Spleen (tissue), 11 donors: ENCODE measurements around the gene CCL1. TPM values are rescaled to one million over a fixed set of nuclear protein-coding genes. Genes with fewer than 3 reads are reported as not detected.

Experiments
- DNase-seq: peaks from one replicate; pipeline ENCODE4 v3.0.0-alpha.2; 2020
- H3K27ac ChIP-seq, 8 donors: fragments of 200-600 bp; sonication (generic) in 7 of 8; 1 replicate in 4 of 8; 2 replicates in 4 of 8; pipeline versions ENCODE4 v1.5.0 to v1.8.0; 2016 to 2021; ENCODE audit warnings: inconsistent platforms in 4 of 8, mild to moderate bottlenecking in 4 of 8, moderate library complexity in 1 of 8
- H3K27me3 ChIP-seq, 7 donors: fragments of 200-600 bp; sonication (generic) in 6 of 7; replicated peaks in 1 of 7; 1 replicate in 4 of 7; 2 replicates in 3 of 7; pipeline versions ENCODE4 v1.5.0 to v1.8.0; 2016 to 2021; ENCODE audit warnings: inconsistent platforms in 3 of 7, mild to moderate bottlenecking in 1 of 7
- H3K36me3 ChIP-seq, 6 donors: fragments of 200-600 bp; sonication (generic) in 5 of 6; 1 replicate in 4 of 6; 2 replicates in 2 of 6; pipeline versions ENCODE4 v1.5.0 to v1.8.0; 2016 to 2021; ENCODE audit warnings: inconsistent platforms in 2 of 6
- H3K4me1 ChIP-seq, 6 donors: fragments of 200-600 bp; sonication (generic) in 5 of 6; 1 replicate in 3 of 6; 2 replicates in 3 of 6; pipeline versions ENCODE4 v1.5.0 to v1.8.0; 2016 to 2021; ENCODE audit warnings: inconsistent platforms in 3 of 6
- H3K4me3 ChIP-seq, 8 donors: fragments of 200-600 bp; sonication (generic) in 7 of 8; 1 replicate in 4 of 8; 2 replicates in 4 of 8; pipeline versions ENCODE4 v1.5.0 to v1.8.0; 2016 to 2021; ENCODE audit warnings: inconsistent platforms in 4 of 8, mild to moderate bottlenecking in 4 of 8, moderate library complexity in 2 of 8
- H3K9me3 ChIP-seq, 8 donors: fragments of 200-600 bp; sonication (generic) in 7 of 8; 1 replicate in 4 of 8; 2 replicates in 4 of 8; pipeline versions ENCODE4 v1.5.0 to v1.8.0; 2016 to 2021; ENCODE audit warnings: inconsistent platforms in 4 of 8
- POLR2A ChIP-seq, 3 donors: fragments of 450-650 bp; IDR thresholded peaks; one replicate each; pipeline ENCODE4 v1.5.1; 2017; ENCODE audit warnings: antibody characterized with exemption in 3 of 3, mild to moderate bottlenecking in 1 of 3
- POLR2AphosphoS5 ChIP-seq, 3 donors: sonication (generic); formaldehyde crosslinking; IDR thresholded peaks; one replicate each; pipeline ENCODE4 v1.5.1; 2017; ENCODE audit warnings: antibody characterized with exemption in 3 of 3
- WGBS, 5 donors: extraction: QIAGEN DNeasy Blood & Tissue Kit in 3 of 5; methylation state at CpG; one replicate each; pipeline versions ENCODE4 v1.1.5 to v1.1.7; 2013 to 2018; 5-methylcytosine and 5-hydroxymethylcytosine counted together
- intact Hi-C: fragments of 100-400 bp; cut with DNase I; formaldehyde crosslinking; loops from one replicate; pipeline ENCODE4 v1.15.0; 2023; ENCODE audit warnings: low total_unique reads
- polyA plus RNA-seq, 3 donors: library from polyadenylated mRNA; stranded (reverse); fragments of 200-250 nt; gene quantifications; one replicate each; pipeline ENCODE4 v1.2.1, GENCODE V29; 2013
- total RNA-seq, 7 donors: library from RNA; depleted of rRNA in 3 of 7; stranded (reverse); fragments of >200 nt in 3 of 7; fragmentation: NEBNext Ultra II Directional in 4 of 7; extraction: Animal tissue kit (Norgen Biotek cat#: 25700) in 4 of 7; gene quantifications; one replicate each; pipeline versions ENCODE4 v1.1.0 to v1.2.1, GENCODE V29; 2016 to 2021
- TF ChIP-seq, protein P1 (sequence below), 11 experiments: fragments of 200-600 bp in 7 of 11; fragments of 450-650 bp in 4 of 11; sonication (generic) in 4 of 11; IDR thresholded peaks in 8 of 11; conservative IDR thresholded peaks in 3 of 11; 1 replicate in 7 of 11; 2 replicates in 4 of 11; pipeline versions ENCODE4 v1.4.0 to v1.8.0; 2016 to 2021; ENCODE audit warnings: antibody characterized with exemption in 11 of 11, inconsistent platforms in 4 of 11, mild to moderate bottlenecking in 1 of 11
- donor health status: healthy with polysubstance abuse.
- donor health status: DM: no; HTN: no; CAD: no; lungs with moderate emphysema.
- donor health status: DM: no; HTN: no; CAD: no.
- donor health status: Bipolar disorder and iron deficiency.
- donor health status: healthy.
- donor health status: DM: no; HTN: no; CAD: no.
- donor health status: DM: yes; HTN: yes; CAD: no.

CCL1 gene
- total and polyA plus RNA-seq, 10 donors: not detected

DNA sequence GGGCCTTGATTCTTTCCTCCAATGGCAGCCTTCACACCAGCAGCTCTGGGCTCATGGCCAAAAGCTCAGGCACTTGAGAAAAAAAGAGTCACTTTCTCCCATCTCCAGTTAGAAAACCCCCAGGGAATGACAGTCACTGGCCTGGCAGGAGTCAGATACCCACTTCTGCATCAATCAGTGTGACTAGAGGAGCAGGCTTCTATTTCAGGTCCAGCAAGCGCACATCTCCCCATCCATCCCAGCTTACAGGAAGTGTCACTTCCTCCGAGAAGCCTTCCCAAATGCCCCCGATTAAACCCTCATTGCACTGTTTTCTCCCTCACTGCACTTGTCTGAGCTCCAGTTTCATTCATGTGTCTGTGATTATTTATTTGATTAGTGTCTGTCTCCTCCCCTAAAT, 30.4 kb upstream of the CCL1 start:
- Histone ChIP-seq H3K27ac (no peak overlapping the region), H3K9me3 (no peaks in the 10 kb centered on the region), H3K36me3 (no peaks in the 10 kb centered on the region), H3K4me3 (no peak overlapping the region), H3K27me3 (no peaks in the 10 kb centered on the region), H3K4me1 (peaks cover 0 to 4% (median 3%) of the 10 kb centered on the region in 6 donors)
- TF ChIP-seq POLR2A (IDR thresholded peaks at IDR 0.05): no peak
- TF ChIP-seq, protein P1, sequence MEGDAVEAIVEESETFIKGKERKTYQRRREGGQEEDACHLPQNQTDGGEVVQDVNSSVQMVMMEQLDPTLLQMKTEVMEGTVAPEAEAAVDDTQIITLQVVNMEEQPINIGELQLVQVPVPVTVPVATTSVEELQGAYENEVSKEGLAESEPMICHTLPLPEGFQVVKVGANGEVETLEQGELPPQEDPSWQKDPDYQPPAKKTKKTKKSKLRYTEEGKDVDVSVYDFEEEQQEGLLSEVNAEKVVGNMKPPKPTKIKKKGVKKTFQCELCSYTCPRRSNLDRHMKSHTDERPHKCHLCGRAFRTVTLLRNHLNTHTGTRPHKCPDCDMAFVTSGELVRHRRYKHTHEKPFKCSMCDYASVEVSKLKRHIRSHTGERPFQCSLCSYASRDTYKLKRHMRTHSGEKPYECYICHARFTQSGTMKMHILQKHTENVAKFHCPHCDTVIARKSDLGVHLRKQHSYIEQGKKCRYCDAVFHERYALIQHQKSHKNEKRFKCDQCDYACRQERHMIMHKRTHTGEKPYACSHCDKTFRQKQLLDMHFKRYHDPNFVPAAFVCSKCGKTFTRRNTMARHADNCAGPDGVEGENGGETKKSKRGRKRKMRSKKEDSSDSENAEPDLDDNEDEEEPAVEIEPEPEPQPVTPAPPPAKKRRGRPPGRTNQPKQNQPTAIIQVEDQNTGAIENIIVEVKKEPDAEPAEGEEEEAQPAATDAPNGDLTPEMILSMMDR (IDR thresholded peaks at IDR 0.05 in 8 of 11, conservative IDR thresholded peaks at IDR 0.05 in 3 of 11): no peak
- no peak for TF ChIP-seq POLR2AphosphoS5 (IDR thresholded peaks at IDR 0.05)
- WGBS, 5 donors: 53 to 64% (median 60%) methylated on average over 3 of the region's 3 CpGs
- intact Hi-C loops: no loop called here
- DNase-seq: no peak

DNA sequence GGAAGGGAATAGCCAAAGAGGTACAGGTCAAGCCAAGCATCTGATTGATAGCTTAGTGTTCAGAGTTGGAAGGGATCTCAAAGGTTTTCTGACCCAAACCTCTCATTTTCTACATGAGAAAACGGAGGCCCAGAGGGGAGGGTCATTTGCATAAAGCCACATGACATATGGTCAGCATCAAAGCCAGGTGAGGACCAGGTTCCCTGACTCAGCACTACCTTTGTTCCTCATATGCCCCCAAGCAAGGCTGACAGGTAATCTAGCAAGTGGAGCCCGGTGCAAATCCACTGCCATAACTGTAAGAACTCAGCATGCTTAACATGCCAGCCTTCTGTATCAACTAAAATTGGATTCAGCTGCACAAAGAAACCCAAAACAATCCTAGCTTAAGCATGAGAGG, 28.2 kb upstream of the CCL1 start:
- Histone ChIP-seq H3K36me3 (no peaks in the 10 kb centered on the region), H3K9me3 (no peaks in the 10 kb centered on the region), H3K4me1 (peaks cover 0 to 10% (median 3%) of the 10 kb centered on the region in 6 donors), H3K27me3 (no peaks in the 10 kb centered on the region), H3K27ac (no peak overlapping the region), H3K4me3 (no peak overlapping the region)
- WGBS, 5 donors: 73 to 100% (median 85%) methylated on average over 2 of the region's 2 CpGs
- TF ChIP-seq POLR2A (IDR thresholded peaks at IDR 0.05): no peak
- TF ChIP-seq, protein P1 (IDR thresholded peaks at IDR 0.05 in 8 of 11, conservative IDR thresholded peaks at IDR 0.05 in 3 of 11): no peak
- no peak for TF ChIP-seq POLR2AphosphoS5 (IDR thresholded peaks at IDR 0.05)
- no peak for DNase-seq
- intact Hi-C loops: no loop called here

DNA sequence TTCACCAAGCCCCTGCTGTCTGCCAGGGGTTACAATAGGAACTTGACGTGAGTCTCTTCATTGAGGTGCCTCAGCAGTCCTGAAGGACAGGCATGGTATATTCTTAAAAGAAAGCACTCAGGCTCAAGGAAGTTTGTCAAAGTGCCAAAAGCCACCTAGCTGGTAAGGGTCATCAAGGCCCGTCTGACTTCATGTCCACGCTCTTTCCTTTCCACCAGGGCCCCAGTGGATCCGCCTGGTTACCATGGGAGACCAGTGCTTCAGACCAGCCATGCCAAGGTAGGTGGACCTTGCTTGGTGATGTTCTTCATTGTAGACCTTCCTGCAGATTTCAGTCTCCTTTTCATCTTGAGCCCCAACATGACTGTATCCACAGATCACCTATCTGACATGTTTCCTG, 27.6 kb upstream of the CCL1 start:
- TF ChIP-seq POLR2AphosphoS5 (IDR thresholded peaks at IDR 0.05): no peak
- TF ChIP-seq, protein P1 (IDR thresholded peaks at IDR 0.05 in 8 of 11, conservative IDR thresholded peaks at IDR 0.05 in 3 of 11): no peak
- TF ChIP-seq POLR2A (IDR thresholded peaks at IDR 0.05): no peak
- Histone ChIP-seq H3K4me1 (peaks cover 0 to 10% (median 3%) of the 10 kb centered on the region in 6 donors), H3K4me3 (no peak overlapping the region), H3K27me3 (no peaks in the 10 kb centered on the region), H3K9me3 (no peaks in the 10 kb centered on the region), H3K36me3 (no peaks in the 10 kb centered on the region), H3K27ac (no peak overlapping the region)
- DNase-seq: no peak
- intact Hi-C loops: no loop called here
- WGBS, 5 donors: 84 to 97% (median 93%) methylated on average over 4 of the region's 4 CpGs

DNA sequence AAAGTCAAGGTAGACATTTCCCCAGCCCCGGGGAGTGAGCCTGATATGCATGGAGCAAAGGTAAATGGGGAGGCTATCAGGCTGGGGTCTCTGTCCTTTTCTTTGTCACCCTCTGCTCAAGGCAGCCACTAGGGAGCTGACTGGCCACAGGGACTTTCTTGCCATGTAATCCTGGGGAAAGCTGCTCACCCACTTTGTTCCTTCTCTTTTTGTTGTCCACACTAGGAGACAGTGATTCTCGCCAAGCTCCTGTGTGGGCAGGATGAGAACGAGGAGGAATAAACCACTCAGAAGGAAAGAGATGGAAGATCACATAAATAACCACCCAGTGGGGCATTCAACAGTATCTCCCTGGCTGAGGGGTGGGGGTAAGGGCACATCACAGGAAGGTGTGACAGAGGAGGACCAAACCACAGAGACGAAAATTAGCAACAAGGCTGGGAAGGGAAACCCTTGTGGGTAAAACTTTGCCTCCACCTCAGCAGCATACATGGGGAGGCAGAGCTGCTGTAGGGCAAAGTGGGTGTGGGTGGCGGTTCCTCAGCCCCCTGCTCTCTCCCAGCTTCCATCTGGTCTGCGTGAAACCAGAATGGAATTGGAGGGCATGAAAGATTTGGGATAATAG, 26.2 kb upstream of the CCL1 start:
- Histone ChIP-seq H3K27me3 (no peaks in the 10 kb centered on the region), H3K9me3 (no peaks in the 10 kb centered on the region), H3K27ac (no peak overlapping the region), H3K4me1 (peaks cover 0 to 10% (median 3%) of the 10 kb centered on the region in 6 donors), H3K36me3 (no peaks in the 10 kb centered on the region), H3K4me3 (no peak overlapping the region)
- WGBS, 5 donors: 39 to 52% (median 44%) methylated on average over 6 of the region's 6 CpGs
- no peak for DNase-seq
- TF ChIP-seq POLR2AphosphoS5 (IDR thresholded peaks at IDR 0.05) (no peak), POLR2A (IDR thresholded peaks at IDR 0.05) (no peak)
- TF ChIP-seq, protein P1 (IDR thresholded peaks at IDR 0.05 in 8 of 11, conservative IDR thresholded peaks at IDR 0.05 in 3 of 11): no peak
- intact Hi-C loops: no loop called here
